H9 (cell line): ENCODE measurements around the gene UNC5B. TPM values are rescaled to one million over a fixed set of nuclear protein-coding genes. Genes with fewer than 3 reads are reported as not detected.

Experiments
- DNase-seq: peaks from one replicate; pipeline ENCODE4 v3.0.0-alpha.2; 2017
- H2AFZ ChIP-seq: one replicate; pipeline ENCODE4 v1.6.1; 2013; ENCODE audit warnings: mild to moderate bottlenecking, low read length, control low read depth, moderate library complexity
- H2AK5ac ChIP-seq: 2 replicates; pipeline ENCODE4 v1.6.1; 2013; ENCODE audit warnings: low read length, control low read depth, mixed read lengths; ENCODE audit not compliant: insufficient read length
- H2BK120ac ChIP-seq: one replicate; pipeline ENCODE4 v1.6.1; 2013; ENCODE audit warnings: low read depth, mild to moderate bottlenecking, low read length, control low read depth, inconsistent platforms; ENCODE audit not compliant: poor library complexity, severe bottlenecking
- H2BK12ac ChIP-seq: 2 replicates; pipeline ENCODE4 v1.6.1; 2013; ENCODE audit warnings: low read length, control low read depth, mixed read lengths, low read depth; ENCODE audit not compliant: insufficient read length
- H2BK15ac ChIP-seq: 2 replicates; pipeline ENCODE4 v1.6.1; 2013; ENCODE audit warnings: low read depth, low read length, control low read depth
- H2BK20ac ChIP-seq: one replicate; pipeline ENCODE4 v1.6.1; 2013; ENCODE audit warnings: low read depth, mild to moderate bottlenecking, low read length, control low read depth, inconsistent platforms; ENCODE audit not compliant: poor library complexity, severe bottlenecking
- H2BK5ac ChIP-seq: 2 replicates; pipeline ENCODE4 v1.6.1; 2013; ENCODE audit warnings: low read length, control low read depth, mixed read lengths; ENCODE audit not compliant: insufficient read length
- H3K14ac ChIP-seq: 2 replicates; pipeline ENCODE4 v1.6.1; 2013; ENCODE audit warnings: low read length, control low read depth; ENCODE audit not compliant: insufficient read depth
- H3K18ac ChIP-seq: 2 replicates; pipeline ENCODE4 v1.6.1; 2013; ENCODE audit warnings: low read depth, mild to moderate bottlenecking, mixed read lengths, low read length, control low read depth; ENCODE audit not compliant: insufficient read length
- H3K23ac ChIP-seq: 2 replicates; pipeline ENCODE4 v1.6.1; 2013; ENCODE audit warnings: low read length, control low read depth, mixed read lengths, low read depth; ENCODE audit not compliant: insufficient read length
- H3K23me2 ChIP-seq: 2 replicates; pipeline ENCODE4 v1.6.1; 2013; ENCODE audit warnings: low read depth, mild to moderate bottlenecking, mixed read lengths, low read length, control low read depth; ENCODE audit not compliant: insufficient read length, poor library complexity, severe bottlenecking
- H3K27ac ChIP-seq: 2 replicates; pipeline ENCODE4 v1.5.1; 2013; ENCODE audit warnings: low read length, control low read depth, mixed read lengths, low read depth; ENCODE audit not compliant: insufficient read length
- H3K27me3 ChIP-seq: 2 replicates; pipeline ENCODE4 v1.6.1; 2013; ENCODE audit warnings: low read length, control low read depth, inconsistent platforms; ENCODE audit not compliant: insufficient read depth
- H3K4ac ChIP-seq: 2 replicates; pipeline ENCODE4 v1.6.1; 2013; ENCODE audit warnings: low read depth, mild to moderate bottlenecking, control low read depth, inconsistent platforms, low read length, moderate library complexity
- H3K4me1 ChIP-seq: 2 replicates; pipeline ENCODE4 v1.6.1; 2013; ENCODE audit warnings: low read length, control low read depth, inconsistent platforms; ENCODE audit not compliant: insufficient read depth
- H3K4me2 ChIP-seq: 2 replicates; pipeline ENCODE4 v1.6.1; 2013; ENCODE audit warnings: low read length, control low read depth, mixed read lengths; ENCODE audit not compliant: insufficient read length, insufficient read depth
- H3K56ac ChIP-seq: 2 replicates; pipeline ENCODE4 v1.6.1; 2013; ENCODE audit warnings: low read depth, mild to moderate bottlenecking, mixed read lengths, low read length, control low read depth; ENCODE audit not compliant: insufficient read length
- H3K79me1 ChIP-seq: 2 replicates; pipeline ENCODE4 v1.6.1; 2013; ENCODE audit warnings: low read depth, mild to moderate bottlenecking, moderate library complexity, low read length, control low read depth, inconsistent platforms; ENCODE audit not compliant: insufficient read depth, poor library complexity, severe bottlenecking
- H3K79me2 ChIP-seq: 2 replicates; pipeline ENCODE4 v1.6.1; 2013; ENCODE audit warnings: low read length, control low read depth, inconsistent platforms; ENCODE audit not compliant: insufficient read depth
- H3K9ac ChIP-seq: 2 replicates; pipeline ENCODE4 v1.6.1; 2013; ENCODE audit warnings: low read length, control low read depth, mixed read lengths; ENCODE audit not compliant: insufficient read length; ENCODE audit errors: extremely low read depth
- H3K9me3 ChIP-seq: one replicate; pipeline ENCODE4 v1.6.1; 2013; ENCODE audit warnings: low read depth, low read length, inconsistent platforms; ENCODE audit not compliant: control insufficient read depth
- H3T11ph ChIP-seq: one replicate; pipeline ENCODE4 v1.6.1; 2013; ENCODE audit warnings: mild to moderate bottlenecking, low read length, control low read depth, inconsistent platforms
- H4K20me1 ChIP-seq: one replicate; pipeline ENCODE4 v1.6.1; 2013; ENCODE audit not compliant: control insufficient read depth, insufficient read length, insufficient read depth
- H4K5ac ChIP-seq: 2 replicates; pipeline ENCODE4 v1.6.1; 2013; ENCODE audit warnings: low read depth, mild to moderate bottlenecking, mixed read lengths, low read length, control low read depth; ENCODE audit not compliant: insufficient read length
- H4K8ac ChIP-seq: replicated peaks from 2 replicates; pipeline ENCODE4 v1.6.1; 2013; ENCODE audit warnings: low read length, control low read depth, mixed read lengths, low read depth; ENCODE audit not compliant: insufficient read length
- H4K91ac ChIP-seq: 2 replicates; pipeline ENCODE4 v1.6.1; 2013; ENCODE audit warnings: low read depth, mild to moderate bottlenecking, moderate library complexity, mixed read lengths, low read length, control low read depth; ENCODE audit not compliant: insufficient read length
- H3K27ac Mint-ChIP-seq, 3 experiments: 2 replicates in 2 of 3; 3 replicates in 1 of 3; pipeline ENCODE4 v1.8.0; 2020 to 2021; ENCODE audit warnings: mixed read lengths in 3 of 3, mild to moderate bottlenecking in 1 of 3, moderate library complexity in 1 of 3
- H3K27me3 Mint-ChIP-seq: 2 replicates; pipeline ENCODE4 v1.8.0; 2021; ENCODE audit warnings: low read depth, mild to moderate bottlenecking, moderate library complexity, mixed read lengths
- H3K36me3 Mint-ChIP-seq, 3 experiments: 2 replicates in 2 of 3; 3 replicates in 1 of 3; pipeline ENCODE4 v1.8.0; 2020 to 2021; ENCODE audit warnings: low read depth in 3 of 3, mixed read lengths in 3 of 3; ENCODE audit not compliant: insufficient read depth in 1 of 3
- H3K4me1 Mint-ChIP-seq, 2 experiments: 2 replicates each; pipeline ENCODE4 v1.8.0; 2020; ENCODE audit warnings: mixed read lengths in 2 of 2
- H3K4me3 Mint-ChIP-seq, 2 experiments: 2 replicates in 1 of 2; 3 replicates in 1 of 2; pipeline ENCODE4 v1.8.0; 2020 to 2021; ENCODE audit warnings: mild to moderate bottlenecking in 2 of 2, mixed read lengths in 2 of 2, moderate library complexity in 1 of 2
- H3K9me3 Mint-ChIP-seq, 2 experiments: 2 replicates in 1 of 2; 3 replicates in 1 of 2; pipeline ENCODE4 v1.8.0; 2020; ENCODE audit warnings: mild to moderate bottlenecking in 2 of 2, mixed read lengths in 2 of 2, moderate library complexity in 1 of 2
- WGBS: extraction: QIAGEN DNeasy Blood & Tissue Kit; methylation state at CpG from one replicate; pipeline ENCODE4 v1.1.7; 2013; ENCODE audit warnings: missing lambda C conversion rate, low lambda C conversion rate, mixed read lengths; ENCODE audit not compliant: insufficient read length; ENCODE audit errors: extremely low coverage; 5-methylcytosine and 5-hydroxymethylcytosine counted together
- total RNA-seq: library from RNA; stranded (reverse); gene quantifications from 2 replicates; pipeline ENCODE4 v1.2.1, GENCODE V29; 2021
- TF ChIP-seq, protein P1 (sequence below): fragments of 200-600 bp; sonication (generic); conservative IDR thresholded peaks from 3 replicates; pipeline ENCODE4 v1.8.0; 2021; ENCODE audit warnings: antibody characterized with exemption, mild to moderate bottlenecking

The UNC5B gene
- total RNA-seq, 1 experiment from 2014 or later, result 28.4 TPM

GRCh38 chr10:71268247-71268691 is 55.9 kb downstream of the UNC5B start:
- Histone ChIP-seq H3K4me2 (no peak overlapping the region), H2BK12ac (no peak overlapping the region), H2BK5ac (no peak overlapping the region), H3K27ac (no peak overlapping the region), H2AK5ac (no peak overlapping the region), H2BK120ac (no peak overlapping the region), H3K79me2 (no peaks in the 10 kb centered on the region), H3K4me1 (peaks cover 3% of the 10 kb centered on the region; the same call in 1 of the 2 replicates), H3K56ac (no peak overlapping the region), H3K23me2 (no peaks in the 10 kb centered on the region), H4K91ac (no peak overlapping the region), H3K79me1 (no peaks in the 10 kb centered on the region), H3T11ph (no peak overlapping the region), H2AFZ (no peak overlapping the region), H2BK20ac (no peak overlapping the region), H3K14ac (no peak overlapping the region), H4K8ac (no peak overlapping the region), H2BK15ac (no peak overlapping the region), H3K4ac (no peak overlapping the region), H3K27me3 (no peaks in the 10 kb centered on the region), H4K5ac (no peak overlapping the region), H3K9ac (no peak overlapping the region), H4K20me1 (no peaks in the 10 kb centered on the region), H3K23ac (no peak overlapping the region), H3K9me3 (no peaks in the 10 kb centered on the region), H3K18ac (no peak overlapping the region)
- Mint-ChIP-seq H3K4me1 (peaks cover 66 to 74% of the 10 kb centered on the region in 2 experiments), H3K27me3 (no peaks in the 10 kb centered on the region; the same call in 1 of the 2 replicates), H3K27ac (peak overlapping the region; percentile 63 to 99 (median 88); a peak in 6 of 7 replicates), H3K9me3 (peaks cover 0 to 3% of the 10 kb centered on the region in 2 experiments; a peak in 1 of 5 replicates), H3K4me3 (peak overlapping the region in 1 of 2 experiments; percentile 47; a peak in 2 of 5 replicates), H3K36me3 (no peaks in the 10 kb centered on the region; a peak in 1 of 7 replicates)
- WGBS, result no CpG with 5 or more reads among the region's 8 CpGs
- peak; percentile 68 for DNase-seq
- TF ChIP-seq, protein P1, sequence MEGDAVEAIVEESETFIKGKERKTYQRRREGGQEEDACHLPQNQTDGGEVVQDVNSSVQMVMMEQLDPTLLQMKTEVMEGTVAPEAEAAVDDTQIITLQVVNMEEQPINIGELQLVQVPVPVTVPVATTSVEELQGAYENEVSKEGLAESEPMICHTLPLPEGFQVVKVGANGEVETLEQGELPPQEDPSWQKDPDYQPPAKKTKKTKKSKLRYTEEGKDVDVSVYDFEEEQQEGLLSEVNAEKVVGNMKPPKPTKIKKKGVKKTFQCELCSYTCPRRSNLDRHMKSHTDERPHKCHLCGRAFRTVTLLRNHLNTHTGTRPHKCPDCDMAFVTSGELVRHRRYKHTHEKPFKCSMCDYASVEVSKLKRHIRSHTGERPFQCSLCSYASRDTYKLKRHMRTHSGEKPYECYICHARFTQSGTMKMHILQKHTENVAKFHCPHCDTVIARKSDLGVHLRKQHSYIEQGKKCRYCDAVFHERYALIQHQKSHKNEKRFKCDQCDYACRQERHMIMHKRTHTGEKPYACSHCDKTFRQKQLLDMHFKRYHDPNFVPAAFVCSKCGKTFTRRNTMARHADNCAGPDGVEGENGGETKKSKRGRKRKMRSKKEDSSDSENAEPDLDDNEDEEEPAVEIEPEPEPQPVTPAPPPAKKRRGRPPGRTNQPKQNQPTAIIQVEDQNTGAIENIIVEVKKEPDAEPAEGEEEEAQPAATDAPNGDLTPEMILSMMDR, result peak; percentile 71
